Left lung (tissue), 10 donors: ENCODE results near the gene PAQR7. TPM values are rescaled to one million over a fixed set of nuclear protein-coding genes. Genes with fewer than 3 reads are reported as not detected.
A peak's percentile ranks its signal among the peaks of the same experiment; 100 is the strongest.

Experiments used
- ATAC-seq: fragments of 200-7000 bp; cut with Tn5 transposase; one replicate; pipeline ENCODE4 v1.9.1; 2020; ENCODE audit warnings: moderate library complexity
- DNase-seq, 4 donors: peaks; one replicate each; pipeline ENCODE4 v3.0.0-alpha.2; 2013 to 2020
- H3K27ac ChIP-seq, 2 donors: fragments of 200-600 bp; sonication (generic) in 1 of 2; one replicate each; pipeline versions ENCODE4 v1.5.0 to v1.8.0; 2020 to 2021
- H3K27me3 ChIP-seq, 2 donors: fragments of 200-600 bp; sonication (generic) in 1 of 2; one replicate each; pipeline versions ENCODE4 v1.5.0 to v1.8.0; 2020 to 2021
- H3K36me3 ChIP-seq, 2 donors: fragments of 200-600 bp; sonication (generic) in 1 of 2; one replicate each; pipeline versions ENCODE4 v1.5.0 to v1.8.0; 2020 to 2021
- H3K4me1 ChIP-seq, 2 donors: fragments of 200-600 bp; one replicate each; pipeline ENCODE4 v1.8.0; 2021
- H3K4me3 ChIP-seq, 2 donors: fragments of 200-600 bp; sonication (generic) in 1 of 2; one replicate each; pipeline versions ENCODE4 v1.5.0 to v1.8.0; 2020 to 2021; ENCODE audit warnings: mild to moderate bottlenecking in 1 of 2
- H3K9me3 ChIP-seq, 2 donors: fragments of 200-600 bp; sonication (generic) in 1 of 2; one replicate each; pipeline versions ENCODE4 v1.5.0 to v1.8.0; 2020 to 2021
- CTCF ChIP-seq, 2 donors: fragments of 200-600 bp; sonication (generic) in 1 of 2; IDR thresholded peaks; one replicate each; pipeline versions ENCODE4 v1.5.0 to v1.8.0; 2021; ENCODE audit warnings: antibody characterized with exemption in 2 of 2
- intact Hi-C, 2 donors: fragments of 100-400 bp; cut with DNase I; formaldehyde crosslinking; loops; one replicate each; pipeline versions ENCODE4 v1.11.2 to v1.14.2; 2022
- polyA plus RNA-seq, 6 donors: library from polyadenylated mRNA; unstranded; fragments of 120-200 nt; gene quantifications; one replicate each; pipeline ENCODE4 v1.2.1, GENCODE V29; 2013; ENCODE audit not compliant: insufficient read length in 6 of 6
- total RNA-seq, 2 donors: library from RNA; stranded (reverse); fragmentation: NEBNext Ultra II Directional; extraction: Animal tissue kit (Norgen Biotek cat#: 25700); gene quantifications; one replicate each; pipeline ENCODE4 v1.2.1, GENCODE V29; 2021
- donor health status: DM: no; HTN: yes; CAD: no.
- donor health status: DM: no; HTN: no; CAD: no.

The PAQR7 gene
- total and polyA plus RNA-seq, 8 donors, result 11.3 to 20.2 (median 17.8) TPM

GRCh38 chr1:25867210-25867991 is 8.1 kb downstream of the PAQR7 start:
- peaks cover 10 to 19% of the 10 kb centered on the region in 2 donors for H3K4me1 ChIP-seq
- DNase-seq (no peak), ATAC-seq (peak; percentile 51)
- peak overlapping the region in 1 of 2 donors; percentile 48 for H3K27ac ChIP-seq
- no peaks in the 10 kb centered on the region for H3K27me3 ChIP-seq
- H3K36me3 ChIP-seq, result peaks cover 0 to 17% of the 10 kb centered on the region in 2 donors
- TF ChIP-seq CTCF (IDR thresholded peaks at IDR 0.05), result no peak
- H3K4me3 ChIP-seq, result no peak overlapping the region
- intact Hi-C loops, result no loop called here
- H3K9me3 ChIP-seq, result no peaks in the 10 kb centered on the region

- TF ChIP-seq CTCF (IDR thresholded peaks at IDR 0.05), result no peak
- Histone ChIP-seq H3K27ac (no peak overlapping the region), H3K9me3 (no peaks in the 10 kb centered on the region), H3K27me3 (no peaks in the 10 kb centered on the region), H3K4me3 (no peak overlapping the region), H3K4me1 (peaks cover 2 to 17% of the 10 kb centered on the region in 2 donors), H3K36me3 (peaks cover 0 to 17% of the 10 kb centered on the region in 2 donors)
- ATAC-seq, result no peak
- no peak for DNase-seq
- intact Hi-C loops, result no loop called here
Observed at GRCh38 chr1:25866288-25866687, 9.2 kb downstream of the PAQR7 start.

- no peaks in the 10 kb centered on the region for H3K9me3 ChIP-seq
- H3K27ac ChIP-seq, result no peak overlapping the region
- H3K4me3 ChIP-seq, result no peak overlapping the region
- TF ChIP-seq CTCF (IDR thresholded peaks at IDR 0.05), result no peak
- DNase-seq (no peak), ATAC-seq (no peak)
- intact Hi-C loops, result no loop called here
- H3K4me1 ChIP-seq, result peaks cover 6 to 23% of the 10 kb centered on the region in 2 donors
- H3K27me3 ChIP-seq, result no peaks in the 10 kb centered on the region
- H3K36me3 ChIP-seq, result peaks cover 0 to 17% of the 10 kb centered on the region in 2 donors
Observed at GRCh38 chr1:25864434-25864833, 11.1 kb downstream of the PAQR7 start.

GRCh38 chr1:25863486-25864262 is 11.8 kb downstream of the PAQR7 start:
- Histone ChIP-seq H3K4me3 (no peak overlapping the region), H3K27ac (no peak overlapping the region), H3K36me3 (peaks cover 0 to 11% of the 10 kb centered on the region in 2 donors), H3K9me3 (no peaks in the 10 kb centered on the region), H3K4me1 (peaks cover 6 to 28% of the 10 kb centered on the region in 2 donors), H3K27me3 (no peaks in the 10 kb centered on the region)
- intact Hi-C loops, result no loop called here
- TF ChIP-seq CTCF (IDR thresholded peaks at IDR 0.05), result no peak
- no peak for ATAC-seq
- no peak for DNase-seq
